PC-3 (cell line): Measurements from ENCODE around the gene PGP. TPM values are rescaled to one million over a fixed set of nuclear protein-coding genes. Genes with fewer than 3 reads are reported as not detected.

Experiments used
- ATAC-seq: fragments of 200-7000 bp; cut with Tn5 transposase; 2 replicates; pipeline ENCODE4 v1.9.1; 2020; ENCODE audit warnings: mild to moderate bottlenecking, moderate library complexity
- BruUV-seq: library from RNA; stranded (reverse); fragments of 400-500 nt; replicated peaks from 2 replicates; lab custom pipeline; 2021; lab: Mats Ljungman, UMichigan
- CTCF ChIA-PET: fragments of 300-600 bp; sonication (Branson Sonifier 250); formaldehyde crosslinking; loops from one replicate; lab custom pipeline; 2022; ENCODE audit warnings: antibody characterized with exemption; lab: Charles Lee
- POLR2A ChIA-PET: fragments of 300-600 bp; sonication (Branson Sonifier 250); formaldehyde crosslinking; loops from one replicate; lab custom pipeline; 2022; ENCODE audit warnings: antibody characterized with exemption; ENCODE audit not compliant: unreplicated experiment; lab: Charles Lee
- DNase-seq: peaks from one replicate; pipeline ENCODE4 v3.0.0-alpha.2; 2015
- H2AFZ ChIP-seq: fragments of 300-600 bp; sonication (generic); 2 replicates; pipeline ENCODE4 v1.6.0; 2016; ENCODE audit warnings: antibody characterized with exemption, low read length
- H3F3A ChIP-seq: fragments of 300-600 bp; sonication (generic); one replicate; pipeline ENCODE4 v1.6.0; 2017; ENCODE audit warnings: antibody characterized with exemption, low read length, control low read depth, mild to moderate bottlenecking; ENCODE audit not compliant: unreplicated experiment
- H3K27ac ChIP-seq: fragments of 300-600 bp; sonication (generic); 2 replicates; pipeline ENCODE4 v1.5.1; 2016; ENCODE audit warnings: mild to moderate bottlenecking, low read length
- H3K27me3 ChIP-seq: fragments of 300-600 bp; sonication (generic); 2 replicates; pipeline ENCODE4 v1.6.1; 2016; ENCODE audit warnings: low read length, mixed read lengths
- H3K36me3 ChIP-seq: fragments of 300-600 bp; sonication (generic); 2 replicates; pipeline ENCODE4 v1.6.1; 2016; ENCODE audit warnings: low read depth, mixed run types, low read length, mixed read lengths
- H3K4me1 ChIP-seq: fragments of 300-600 bp; sonication (generic); 2 replicates; pipeline ENCODE4 v1.5.1; 2016; ENCODE audit warnings: low read length; ENCODE audit not compliant: insufficient read depth
- H3K4me2 ChIP-seq: fragments of 300-600 bp; sonication (generic); 2 replicates; pipeline ENCODE4 v1.6.0; 2016; ENCODE audit warnings: low read length
- H3K4me3 ChIP-seq: fragments of 300-600 bp; sonication (generic); 2 replicates; pipeline ENCODE4 v1.5.1; 2016; ENCODE audit warnings: mild to moderate bottlenecking, low read length, mixed read lengths
- H3K79me2 ChIP-seq: fragments of 300-600 bp; sonication (generic); 2 replicates; pipeline ENCODE4 v1.6.1; 2017; ENCODE audit warnings: low read length, mixed read lengths
- H3K9ac ChIP-seq: fragments of 300-600 bp; sonication (generic); 2 replicates; pipeline ENCODE4 v1.6.0; 2016; ENCODE audit warnings: mild to moderate bottlenecking, low read length
- H3K9me2 ChIP-seq: fragments of 300-600 bp; sonication (generic); replicated peaks from 2 replicates; pipeline ENCODE4 v1.6.1; 2016; ENCODE audit warnings: mixed run types, low read length, mixed read lengths
- H3K9me3 ChIP-seq: fragments of 300-600 bp; sonication (generic); 2 replicates; pipeline ENCODE4 v1.6.1; 2016; ENCODE audit warnings: low read length, mixed read lengths
- H4K20me1 ChIP-seq: fragments of 300-600 bp; sonication (generic); 2 replicates; pipeline ENCODE4 v1.6.1; 2016; ENCODE audit warnings: low read length, mixed read lengths
- EZH2 ChIP-seq: fragments of 300-600 bp; sonication (generic); IDR thresholded peaks from one replicate; pipeline ENCODE4 v1.6.1; 2017; ENCODE audit warnings: antibody characterized with exemption, mild to moderate bottlenecking, low read length; ENCODE audit not compliant: unreplicated experiment
- EZH2phosphoT487 ChIP-seq: fragments of 300-600 bp; sonication (generic); IDR thresholded peaks from 2 replicates; pipeline ENCODE4 v1.6.1; 2018; ENCODE audit warnings: mild to moderate bottlenecking, antibody characterized with exemption, low read length, borderline replicate concordance
- intact Hi-C: fragments of 100-400 bp; cut with micrococcal nuclease; formaldehyde crosslinking; loops from 2 replicates; pipeline ENCODE4 v1.9.0; 2023
- total RNA-seq: library from RNA; depleted of rRNA; stranded (reverse); fragments of >200 nt; gene quantifications from 2 replicates; pipeline ENCODE4 v1.2.3, GENCODE V29; 2014
- TF ChIP-seq, protein P1 (sequence below): fragments of 300-600 bp; sonication (generic); conservative IDR thresholded peaks from 2 replicates; pipeline ENCODE4 v1.5.1; 2017; ENCODE audit warnings: antibody characterized with exemption, low read depth, mild to moderate bottlenecking, low read length

The PGP gene
- total RNA-seq, 1 experiment from 2014 or later, result 46.0 TPM

- ChIA-PET POLR2A (no interaction called here), CTCF (no interaction called here)
- Histone ChIP-seq H3F3A (no peaks in the 10 kb centered on the region), H3K9me2 (no peaks in the 10 kb centered on the region), H3K4me3 (no peak overlapping the region), H3K9me3 (no peaks in the 10 kb centered on the region), H3K27ac (no peak overlapping the region), H4K20me1 (peaks cover 9% of the 10 kb centered on the region; the same call in 1 of the 2 replicates), H3K4me1 (peaks cover 12% of the 10 kb centered on the region), H3K4me2 (no peak overlapping the region), H2AFZ (no peak overlapping the region), H3K9ac (no peak overlapping the region), H3K79me2 (peaks cover 55% of the 10 kb centered on the region), H3K36me3 (no peaks in the 10 kb centered on the region; the same call in 1 of the 2 replicates), H3K27me3 (no peaks in the 10 kb centered on the region)
- no peak for TF ChIP-seq EZH2
- DNase-seq (no peak), ATAC-seq (no peak)
- intact Hi-C loops, result no loop called here
- no TSS peak for BruUV-seq
Measured at GRCh38 chr16:2228161-2228824, 13.7 kb upstream of the PGP start.

GRCh38 chr16:2226918-2227317, 12.3 kb upstream of the PGP start:
- H3K4me2 ChIP-seq, result peak overlapping the region; percentile 68; the same call in 1 of the 2 replicates
- H3K4me3 ChIP-seq, result no peak overlapping the region
- H2AFZ ChIP-seq, result no peak overlapping the region
- no peaks in the 10 kb centered on the region for H3K9me3 ChIP-seq
- ChIA-PET POLR2A (interaction anchor here (0.5 to 1.1 kb wide), 2 partner anchors 71 to 262 kb away, joined by 3 to 25 read pairs; partner anchors contain the start of genes RPS2 and TRAF7), CTCF (interaction anchor here (1.0 kb wide), 1 partner anchor 33 kb away, joined by 3 read pairs; no protein-coding TSS in a partner anchor)
- H3K79me2 ChIP-seq, result peaks cover 55% of the 10 kb centered on the region
- no peaks in the 10 kb centered on the region for H3K27me3 ChIP-seq
- TF ChIP-seq, protein P1, sequence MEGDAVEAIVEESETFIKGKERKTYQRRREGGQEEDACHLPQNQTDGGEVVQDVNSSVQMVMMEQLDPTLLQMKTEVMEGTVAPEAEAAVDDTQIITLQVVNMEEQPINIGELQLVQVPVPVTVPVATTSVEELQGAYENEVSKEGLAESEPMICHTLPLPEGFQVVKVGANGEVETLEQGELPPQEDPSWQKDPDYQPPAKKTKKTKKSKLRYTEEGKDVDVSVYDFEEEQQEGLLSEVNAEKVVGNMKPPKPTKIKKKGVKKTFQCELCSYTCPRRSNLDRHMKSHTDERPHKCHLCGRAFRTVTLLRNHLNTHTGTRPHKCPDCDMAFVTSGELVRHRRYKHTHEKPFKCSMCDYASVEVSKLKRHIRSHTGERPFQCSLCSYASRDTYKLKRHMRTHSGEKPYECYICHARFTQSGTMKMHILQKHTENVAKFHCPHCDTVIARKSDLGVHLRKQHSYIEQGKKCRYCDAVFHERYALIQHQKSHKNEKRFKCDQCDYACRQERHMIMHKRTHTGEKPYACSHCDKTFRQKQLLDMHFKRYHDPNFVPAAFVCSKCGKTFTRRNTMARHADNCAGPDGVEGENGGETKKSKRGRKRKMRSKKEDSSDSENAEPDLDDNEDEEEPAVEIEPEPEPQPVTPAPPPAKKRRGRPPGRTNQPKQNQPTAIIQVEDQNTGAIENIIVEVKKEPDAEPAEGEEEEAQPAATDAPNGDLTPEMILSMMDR, result no peak
- TF ChIP-seq EZH2, result no peak
- TF ChIP-seq EZH2phosphoT487, result no peak
- H3K4me1 ChIP-seq, result peaks cover 12% of the 10 kb centered on the region
- no peak overlapping the region for H3K9ac ChIP-seq
- intact Hi-C loops, result no loop called here
- DNase-seq (no peak), ATAC-seq (no peak)
- H3K27ac ChIP-seq, result no peak overlapping the region
- BruUV-seq, result no TSS peak
- no peaks in the 10 kb centered on the region for H3F3A ChIP-seq
- peaks cover 9% of the 10 kb centered on the region; the same call in 1 of the 2 replicates for H4K20me1 ChIP-seq
- no peaks in the 10 kb centered on the region for H3K9me2 ChIP-seq
- no peaks in the 10 kb centered on the region; the same call in 1 of the 2 replicates for H3K36me3 ChIP-seq

- H3K9me2 ChIP-seq, result no peaks in the 10 kb centered on the region
- no peak overlapping the region for H3K9ac ChIP-seq
- H3K27ac ChIP-seq, result no peak overlapping the region
- ATAC-seq (peak; percentile 41), DNase-seq (peak; percentile 53)
- no peaks in the 10 kb centered on the region for H3F3A ChIP-seq
- no peaks in the 10 kb centered on the region for H3K27me3 ChIP-seq
- peaks cover 12% of the 10 kb centered on the region for H3K4me1 ChIP-seq
- H3K4me3 ChIP-seq, result no peak overlapping the region
- no peaks in the 10 kb centered on the region for H3K9me3 ChIP-seq
- intact Hi-C loops, result no loop called here
- no TSS peak for BruUV-seq
- ChIA-PET POLR2A (interaction anchor here (0.5 to 1.1 kb wide), 2 partner anchors 71 to 262 kb away, joined by 3 to 25 read pairs; partner anchors contain the start of genes RPS2 and TRAF7), CTCF (interaction anchor here (0.6 to 1.0 kb wide), 3 partner anchors 12 to 32 kb away, joined by 3 read pairs; partner anchors contain the start of gene PGP)
- no peak for TF ChIP-seq EZH2phosphoT487
- no peak for TF ChIP-seq EZH2
- TF ChIP-seq, protein P1, result no peak
- peak overlapping the region; percentile 68 for H3K4me2 ChIP-seq
- no peak overlapping the region for H2AFZ ChIP-seq
- H4K20me1 ChIP-seq, result peaks cover 9% of the 10 kb centered on the region; the same call in 1 of the 2 replicates
- peaks cover 55% of the 10 kb centered on the region for H3K79me2 ChIP-seq
- no peaks in the 10 kb centered on the region; the same call in 1 of the 2 replicates for H3K36me3 ChIP-seq
Measured at GRCh38 chr16:2226245-2226793, 11.7 kb upstream of the PGP start.
